Breast epithelium (tissue), 4 donors: Measurements from ENCODE around the gene KRT6B. TPM values are rescaled to one million over a fixed set of nuclear protein-coding genes. Genes with fewer than 3 reads are reported as not detected.
A peak's percentile ranks its signal among the peaks of the same experiment; 100 is the strongest.
"Not testable (repeated sequence)": the region's sequence is repeated elsewhere in the genome, so short reads cannot be mapped to it uniquely, and the experiment has no call there.

Experiments used
- DNase-seq, 2 donors: peaks; one replicate each; pipeline ENCODE4 v3.0.0-alpha.2; 2019; ENCODE audit warnings: low spot score in 2 of 2
- H3K27ac ChIP-seq, 2 donors: fragments of 200-600 bp; sonication (generic) in 1 of 2; one replicate each; pipeline ENCODE4 v1.5.1; 2016 to 2019; ENCODE audit warnings: mild to moderate bottlenecking in 1 of 2
- H3K27me3 ChIP-seq, 2 donors: fragments of 200-600 bp; sonication (generic) in 1 of 2; one replicate each; pipeline versions ENCODE4 v1.5.1 to v1.6.0; 2017 to 2019; ENCODE audit warnings: control low read depth in 1 of 2, mild to moderate bottlenecking in 1 of 2
- H3K36me3 ChIP-seq: fragments of 200-600 bp; one replicate; pipeline ENCODE4 v1.5.1; 2019
- H3K4me1 ChIP-seq, 2 donors: fragments of 200-600 bp; sonication (generic); one replicate each; pipeline ENCODE4 v1.5.1; 2016 to 2019; ENCODE audit warnings: control low read depth in 1 of 2
- H3K4me3 ChIP-seq, 3 donors: fragments of 200-600 bp; sonication (generic); 1 replicate in 2 of 3; 2 replicates in 1 of 3; pipeline ENCODE4 v1.5.1; 2016 to 2019; ENCODE audit warnings: mild to moderate bottlenecking in 3 of 3, moderate library complexity in 2 of 3
- H3K9me3 ChIP-seq, 2 donors: fragments of 200-600 bp; sonication (generic) in 1 of 2; one replicate each; pipeline ENCODE4 v1.5.1; 2016 to 2019; ENCODE audit warnings: control low read depth in 1 of 2
- CTCF ChIP-seq, 3 donors: fragments of 450-650 bp; IDR thresholded peaks; one replicate each; pipeline ENCODE4 v1.5.1; 2016 to 2017; ENCODE audit warnings: antibody characterized with exemption in 3 of 3, mild to moderate bottlenecking in 3 of 3, moderate library complexity in 3 of 3
- POLR2A ChIP-seq: fragments of 450-650 bp; IDR thresholded peaks from one replicate; pipeline ENCODE4 v1.6.1; 2016; ENCODE audit warnings: antibody characterized with exemption, mild to moderate bottlenecking, moderate library complexity
- POLR2AphosphoS5 ChIP-seq, 3 donors: sonication (generic); formaldehyde crosslinking; IDR thresholded peaks; one replicate each; pipeline ENCODE4 v1.6.1; 2017; ENCODE audit warnings: antibody characterized with exemption in 3 of 3
- intact Hi-C: fragments of 100-400 bp; cut with DNase I; formaldehyde crosslinking; loops from one replicate; pipeline ENCODE4 v1.15.1; 2023; ENCODE audit warnings: low total_unique reads
- total RNA-seq, 3 donors: library from RNA; depleted of rRNA; stranded (reverse); fragments of >200 nt; gene quantifications; one replicate each; pipeline ENCODE4 v1.1.0, GENCODE V29; 2016

Gene KRT6B
- total RNA-seq: 10 to 100 TPM in 2 of 3 donors, not detected in 1; 42.0 to 69.2 TPM

GRCh38 chr12:52452101-52452500, at the start of gene KRT6B:
Gene KRT6B, minus strand, starts transcription at chr12:52452146. Its CDS starts 68 bp downstream, at chr12:52452078.
- Histone ChIP-seq H3K9me3 (no peaks in the 10 kb centered on the region), H3K4me1 (peaks cover 0 to 5% of the 10 kb centered on the region in 2 donors), H3K27ac (peak within 1 kb of the TSS; percentile 71 to 83), H3K27me3 (no peaks in the 10 kb centered on the region), H3K36me3 (no peaks in the 10 kb centered on the region), H3K4me3 (peak within 1 kb of the TSS in 1 of 3 donors; percentile 40)
- TF ChIP-seq POLR2A (no peak), POLR2AphosphoS5 (IDR thresholded peaks at IDR 0.05) (peak in 1 of 3 donors; percentile 11)
- intact Hi-C loops: no loop called here
- DNase-seq: peak in 1 of 2 donors; percentile 53

DNA sequence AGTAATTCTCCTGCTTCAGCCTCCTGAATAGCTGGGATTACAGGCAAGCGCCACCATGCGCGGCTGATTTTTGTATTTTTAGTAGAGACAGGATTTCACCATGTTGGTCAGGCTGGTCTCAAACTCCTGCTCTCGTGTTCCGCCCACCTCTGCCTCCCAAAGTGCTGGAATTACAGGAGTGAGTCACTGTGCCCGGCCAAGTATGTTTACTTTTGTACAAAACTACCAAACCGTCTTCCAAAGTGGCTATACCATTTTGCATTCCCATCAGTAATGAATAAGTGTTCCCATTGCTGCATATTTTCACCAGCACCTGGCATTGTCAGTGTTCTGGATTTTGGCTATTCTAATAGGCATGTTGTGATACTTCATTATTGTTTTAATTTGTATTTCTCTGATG, 49.5 kb upstream of the KRT6B start:
- no peak for TF ChIP-seq CTCF (IDR thresholded peaks at IDR 0.05)
- no peak for TF ChIP-seq POLR2AphosphoS5 (IDR thresholded peaks at IDR 0.05)
- TF ChIP-seq POLR2A: no peak
- Histone ChIP-seq H3K4me3 (no peak overlapping the region), H3K27me3 (no peaks in the 10 kb centered on the region), H3K36me3 (no peaks in the 10 kb centered on the region), H3K4me1 (peaks cover 0 to 1% of the 10 kb centered on the region in 2 donors), H3K9me3 (no peaks in the 10 kb centered on the region), H3K27ac (no peak overlapping the region)
- no peak for DNase-seq
- intact Hi-C loops: loop anchor here (10.0 kb wide), 1 partner anchor 643 kb away; no protein-coding TSS in a partner anchor

GRCh38 chr12:52500574-52500973, 48.6 kb upstream of the KRT6B start:
- not testable (repeated sequence) for H3K27me3 ChIP-seq, H3K27ac ChIP-seq, DNase-seq, H3K4me3 ChIP-seq, H3K9me3 ChIP-seq, H3K36me3 ChIP-seq
- intact Hi-C loops: loop anchor here (10.0 kb wide), 1 partner anchor 644 kb away; no protein-coding TSS in a partner anchor
- peaks cover 0 to 11% of the 10 kb centered on the region in 2 donors for H3K4me1 ChIP-seq

DNA sequence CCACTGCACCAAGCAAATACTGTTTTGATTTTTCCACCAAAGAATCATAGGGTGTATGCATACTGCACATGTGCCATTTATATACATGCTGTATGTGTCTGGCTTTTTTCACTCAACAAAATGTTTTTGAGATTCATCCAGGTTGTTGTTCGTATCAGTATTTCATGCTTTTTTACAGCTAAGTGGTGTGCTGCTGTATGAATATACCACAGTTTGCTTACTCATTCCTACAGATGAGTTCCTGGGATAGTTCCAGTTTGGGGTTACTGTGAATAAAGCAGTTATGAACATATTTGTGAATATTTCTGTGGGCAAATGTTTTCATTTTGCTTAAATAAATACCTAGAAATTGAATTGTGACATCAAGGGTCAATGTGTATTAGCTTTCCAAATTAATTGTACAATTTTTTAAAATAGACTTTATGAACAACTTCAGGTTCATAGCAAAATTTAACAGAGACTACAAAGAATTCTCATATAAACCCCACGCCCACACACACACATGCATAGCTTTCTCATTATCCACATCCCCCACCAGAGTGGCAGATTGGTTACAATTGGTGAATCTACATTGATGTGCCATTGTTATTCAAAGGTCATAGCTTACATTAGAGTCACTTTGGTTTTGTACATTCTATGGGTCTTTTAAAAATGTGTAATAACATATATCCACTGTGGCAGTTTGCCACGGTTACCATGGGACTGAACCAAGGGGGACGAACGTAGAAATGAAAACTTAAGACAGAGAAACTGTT, 48.0 kb upstream of the KRT6B start:
- Histone ChIP-seq H3K4me1 (peaks cover 2 to 15% of the 10 kb centered on the region in 2 donors), H3K36me3 (no peaks in the 10 kb centered on the region), H3K4me3 (no peak overlapping the region), H3K27ac (no peak overlapping the region), H3K9me3 (no peaks in the 10 kb centered on the region), H3K27me3 (no peaks in the 10 kb centered on the region)
- TF ChIP-seq CTCF (IDR thresholded peaks at IDR 0.05) (no peak), POLR2A (no peak), POLR2AphosphoS5 (IDR thresholded peaks at IDR 0.05) (no peak)
- no peak for DNase-seq
- intact Hi-C loops: loop anchor here (10.0 kb wide), 1 partner anchor 645 kb away; no protein-coding TSS in a partner anchor

DNA sequence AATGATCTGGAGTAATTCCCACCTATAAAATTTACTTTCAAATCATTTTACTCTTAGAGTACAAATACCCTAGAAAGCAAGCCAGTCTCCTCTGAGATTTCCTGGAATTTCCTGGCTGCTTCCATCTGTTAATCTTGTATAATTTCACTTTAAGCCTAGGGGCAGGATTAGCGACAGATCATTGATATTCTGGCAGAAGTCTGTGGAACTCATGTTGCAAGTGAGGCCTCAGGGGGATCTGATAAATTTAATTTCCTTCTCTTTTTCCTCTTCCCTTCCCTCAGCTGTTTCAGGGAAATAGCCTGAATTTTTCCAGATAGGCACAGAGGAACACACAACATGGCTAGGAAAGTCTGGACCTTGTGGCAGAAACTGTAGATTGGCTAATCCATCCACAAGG, 47.0 kb upstream of the KRT6B start:
- TF ChIP-seq POLR2AphosphoS5 (IDR thresholded peaks at IDR 0.05) (no peak), POLR2A (no peak), CTCF (IDR thresholded peaks at IDR 0.05) (no peak)
- intact Hi-C loops: no loop called here
- no peak overlapping the region for H3K27ac ChIP-seq
- no peaks in the 10 kb centered on the region for H3K9me3 ChIP-seq
- H3K27me3 ChIP-seq: no peaks in the 10 kb centered on the region
- H3K4me1 ChIP-seq: peaks cover 4 to 26% of the 10 kb centered on the region in 2 donors
- no peak for DNase-seq
- no peak overlapping the region for H3K4me3 ChIP-seq
- no peaks in the 10 kb centered on the region for H3K36me3 ChIP-seq

DNA sequence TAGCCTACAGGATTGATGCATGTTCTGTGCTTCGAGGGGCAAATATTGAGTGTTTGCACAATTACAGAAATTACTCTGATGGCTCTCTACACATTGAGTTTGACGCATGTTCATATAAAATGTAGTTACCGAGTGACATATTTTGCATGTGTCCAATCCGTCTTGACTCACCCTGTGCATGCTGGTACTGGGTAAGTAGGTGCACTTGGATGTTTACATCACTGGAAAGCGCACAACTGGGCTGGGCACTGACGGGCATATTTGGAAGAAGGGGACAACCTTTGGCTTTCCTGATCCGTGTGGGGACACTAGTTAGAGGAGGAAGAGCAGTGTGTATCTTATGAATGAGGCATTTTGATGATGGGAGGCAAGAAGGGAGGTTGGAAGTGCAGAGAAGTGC, 46.0 kb upstream of the KRT6B start:
- peaks cover 4 to 28% of the 10 kb centered on the region in 2 donors for H3K4me1 ChIP-seq
- no peak overlapping the region for H3K27ac ChIP-seq
- intact Hi-C loops: no loop called here
- no peak for TF ChIP-seq POLR2A
- no peak overlapping the region for H3K4me3 ChIP-seq
- no peaks in the 10 kb centered on the region for H3K9me3 ChIP-seq
- no peak for DNase-seq
- H3K27me3 ChIP-seq: no peaks in the 10 kb centered on the region
- H3K36me3 ChIP-seq: no peaks in the 10 kb centered on the region
